Fibroblast of pulmonary artery (primary cell): ENCODE results near the gene DAPK1.

ENCODE experiments used
- DNase-seq: peaks from one replicate; pipeline ENCODE4 v3.0.0-alpha.2; 2010; ENCODE audit warnings: low read depth
- H3K4me3 ChIP-seq: replicated peaks from 2 replicates; pipeline ENCODE4 v1.5.1; 2011; ENCODE audit warnings: low read depth, mild to moderate bottlenecking, control low read depth, low read length, moderate library complexity
- TF ChIP-seq, protein P1 (sequence below): IDR thresholded peaks from 2 replicates; pipeline ENCODE4 v1.5.1; 2011; ENCODE audit warnings: mild to moderate bottlenecking, control low read depth, low read length, inconsistent platforms; ENCODE audit errors: missing control alignments

DAPK1 gene

GRCh38 chr9:87502391-87503221 lies 4.9 kb downstream of the DAPK1 start:
- TF ChIP-seq, protein P1, sequence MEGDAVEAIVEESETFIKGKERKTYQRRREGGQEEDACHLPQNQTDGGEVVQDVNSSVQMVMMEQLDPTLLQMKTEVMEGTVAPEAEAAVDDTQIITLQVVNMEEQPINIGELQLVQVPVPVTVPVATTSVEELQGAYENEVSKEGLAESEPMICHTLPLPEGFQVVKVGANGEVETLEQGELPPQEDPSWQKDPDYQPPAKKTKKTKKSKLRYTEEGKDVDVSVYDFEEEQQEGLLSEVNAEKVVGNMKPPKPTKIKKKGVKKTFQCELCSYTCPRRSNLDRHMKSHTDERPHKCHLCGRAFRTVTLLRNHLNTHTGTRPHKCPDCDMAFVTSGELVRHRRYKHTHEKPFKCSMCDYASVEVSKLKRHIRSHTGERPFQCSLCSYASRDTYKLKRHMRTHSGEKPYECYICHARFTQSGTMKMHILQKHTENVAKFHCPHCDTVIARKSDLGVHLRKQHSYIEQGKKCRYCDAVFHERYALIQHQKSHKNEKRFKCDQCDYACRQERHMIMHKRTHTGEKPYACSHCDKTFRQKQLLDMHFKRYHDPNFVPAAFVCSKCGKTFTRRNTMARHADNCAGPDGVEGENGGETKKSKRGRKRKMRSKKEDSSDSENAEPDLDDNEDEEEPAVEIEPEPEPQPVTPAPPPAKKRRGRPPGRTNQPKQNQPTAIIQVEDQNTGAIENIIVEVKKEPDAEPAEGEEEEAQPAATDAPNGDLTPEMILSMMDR = no peak

DNA sequence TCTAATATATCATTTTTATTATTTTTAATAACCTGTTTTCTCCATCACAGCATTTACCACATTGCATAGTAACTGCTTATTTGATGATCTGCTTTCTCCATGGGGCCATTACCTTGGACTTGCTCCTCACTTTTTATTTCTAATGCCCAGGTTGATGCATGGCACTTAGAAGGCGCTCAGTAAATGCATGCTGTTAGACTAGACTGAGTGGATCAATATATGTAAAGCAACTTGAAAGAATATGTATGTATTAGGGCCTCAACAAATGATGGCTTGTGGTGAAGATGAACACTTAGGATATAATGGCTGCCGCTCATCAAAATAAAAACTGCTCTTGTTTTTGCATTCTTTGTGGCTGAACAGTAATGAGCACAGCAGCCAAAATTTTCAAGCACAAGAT lies 5.8 kb downstream of the DAPK1 start:
- no peak for DNase-seq
- H3K4me3 ChIP-seq = no peak overlapping the region
- TF ChIP-seq, protein P1 = no peak

More at GRCh38 chr9:87502391-87503221, 4.9 kb downstream of the DAPK1 start:
- no peak overlapping the region for H3K4me3 ChIP-seq
- DNase-seq = no peak

DNA sequence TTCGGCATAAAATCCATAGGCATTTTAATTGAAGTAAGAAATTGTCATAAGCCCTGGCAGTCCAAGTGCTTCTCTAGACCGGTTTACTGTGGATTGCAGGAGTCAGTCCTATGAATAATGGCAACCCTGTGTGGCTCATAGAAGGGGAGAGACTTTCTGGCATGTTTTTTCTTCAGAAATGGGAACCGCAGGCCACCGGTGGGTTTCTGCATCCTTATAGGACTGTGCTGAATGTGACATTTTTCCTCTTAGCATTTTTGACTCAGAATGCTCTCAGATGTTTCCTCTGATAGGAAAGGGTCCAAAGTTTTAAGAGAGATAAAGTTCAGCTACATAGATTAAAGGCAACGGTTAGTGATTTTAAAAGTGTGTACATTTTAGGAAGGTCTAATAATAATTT lies 6.3 kb downstream of the DAPK1 start:
- TF ChIP-seq, protein P1 = no peak
- H3K4me3 ChIP-seq = no peak overlapping the region
- DNase-seq = no peak

DNA sequence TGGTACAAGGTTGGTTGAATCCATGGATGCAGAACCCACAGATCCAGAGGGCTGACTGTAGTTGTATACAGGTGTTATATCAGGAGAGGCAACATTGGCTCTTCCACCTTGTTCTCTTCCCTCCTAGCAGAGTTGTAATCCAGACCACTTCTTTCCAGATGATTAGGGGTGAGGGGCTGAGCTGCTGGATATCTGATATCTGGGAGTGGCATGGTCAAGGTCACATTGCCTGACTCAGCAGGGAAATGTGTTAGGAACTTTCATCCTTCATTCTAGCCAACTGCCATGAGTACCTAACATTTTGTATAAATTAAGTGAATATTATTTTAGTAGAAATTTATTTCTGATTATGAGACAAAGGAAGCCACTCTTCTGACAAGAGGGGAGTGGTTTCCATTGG lies 7.3 kb downstream of the DAPK1 start:
- no peak overlapping the region for H3K4me3 ChIP-seq
- TF ChIP-seq, protein P1 = no peak
- DNase-seq = no peak

- H3K4me3 ChIP-seq = no peak overlapping the region
- no peak for DNase-seq
- TF ChIP-seq, protein P1 = no peak
These were observed 8.4 kb downstream of the DAPK1 start for GRCh38 chr9:87505869-87506678.

DNA sequence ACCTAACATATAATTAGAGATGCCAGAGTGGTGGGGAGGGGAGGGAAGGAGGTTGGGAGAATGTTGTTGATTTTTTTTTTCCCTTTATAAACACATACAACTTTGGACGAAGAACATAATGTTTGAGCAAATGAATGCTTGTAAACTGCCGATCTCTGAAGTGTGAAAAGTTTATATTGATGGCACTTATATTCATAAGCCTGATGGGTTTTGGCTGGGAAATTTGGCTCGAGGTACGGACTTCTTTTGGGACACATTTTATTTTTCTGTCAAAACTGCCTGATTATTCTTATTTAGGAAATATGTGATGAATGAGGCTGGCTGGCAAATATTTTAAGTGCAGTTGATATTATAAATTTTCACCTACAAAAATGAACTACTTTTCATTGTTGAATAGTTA lies 9.9 kb downstream of the DAPK1 start:
- no peak overlapping the region for H3K4me3 ChIP-seq
- TF ChIP-seq, protein P1 = no peak
- no peak for DNase-seq
